22Rv1 (cell line): ENCODE data around the gene ARHGAP9.

Source experiments
- ZFX ChIP-seq: fragments of 450-650 bp; IDR thresholded peaks from 2 replicates; pipeline ENCODE4 v1.6.1; 2017; ENCODE audit warnings: antibody characterized with exemption, borderline replicate concordance
- TF ChIP-seq, protein P1 (sequence below): fragments of 450-650 bp; IDR thresholded peaks from 2 replicates; pipeline ENCODE4 v1.5.1; 2017; ENCODE audit warnings: mild to moderate bottlenecking

DNA sequence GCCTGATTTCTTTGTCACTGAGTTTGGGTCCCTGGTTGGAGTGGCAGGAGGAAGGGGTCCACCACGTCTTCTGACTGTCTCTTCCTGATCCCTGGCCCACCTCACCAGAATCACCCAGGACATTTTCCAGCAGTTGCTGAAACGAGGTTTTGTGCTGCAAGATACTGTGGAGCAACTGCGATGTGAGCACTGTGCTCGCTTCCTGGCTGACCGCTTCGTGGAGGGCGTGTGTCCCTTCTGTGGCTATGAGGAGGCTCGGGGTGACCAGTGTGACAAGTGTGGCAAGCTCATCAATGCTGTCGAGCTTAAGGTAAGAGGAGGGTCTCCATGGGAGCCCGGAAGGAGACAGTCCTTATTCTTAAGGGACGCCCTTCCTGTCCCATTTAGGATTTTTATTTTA, 20.5 kb upstream of the ARHGAP9 start:
- TF ChIP-seq, protein P1, sequence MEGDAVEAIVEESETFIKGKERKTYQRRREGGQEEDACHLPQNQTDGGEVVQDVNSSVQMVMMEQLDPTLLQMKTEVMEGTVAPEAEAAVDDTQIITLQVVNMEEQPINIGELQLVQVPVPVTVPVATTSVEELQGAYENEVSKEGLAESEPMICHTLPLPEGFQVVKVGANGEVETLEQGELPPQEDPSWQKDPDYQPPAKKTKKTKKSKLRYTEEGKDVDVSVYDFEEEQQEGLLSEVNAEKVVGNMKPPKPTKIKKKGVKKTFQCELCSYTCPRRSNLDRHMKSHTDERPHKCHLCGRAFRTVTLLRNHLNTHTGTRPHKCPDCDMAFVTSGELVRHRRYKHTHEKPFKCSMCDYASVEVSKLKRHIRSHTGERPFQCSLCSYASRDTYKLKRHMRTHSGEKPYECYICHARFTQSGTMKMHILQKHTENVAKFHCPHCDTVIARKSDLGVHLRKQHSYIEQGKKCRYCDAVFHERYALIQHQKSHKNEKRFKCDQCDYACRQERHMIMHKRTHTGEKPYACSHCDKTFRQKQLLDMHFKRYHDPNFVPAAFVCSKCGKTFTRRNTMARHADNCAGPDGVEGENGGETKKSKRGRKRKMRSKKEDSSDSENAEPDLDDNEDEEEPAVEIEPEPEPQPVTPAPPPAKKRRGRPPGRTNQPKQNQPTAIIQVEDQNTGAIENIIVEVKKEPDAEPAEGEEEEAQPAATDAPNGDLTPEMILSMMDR, result no peak
- no peak for TF ChIP-seq ZFX
